NCI-H1417 (cell line): ENCODE data around the gene PITX1.
A peak's percentile ranks its signal among the peaks of the same experiment; 100 is the strongest.
"Not testable (repeated sequence)": the region's sequence is repeated elsewhere in the genome, so short reads cannot be mapped to it uniquely, and the experiment has no call there.

Experiments
- DNase-seq, 3 experiments: peaks; one replicate each; lab custom pipeline; 2025; lab: John Stamatoyannopoulos, UW

Gene PITX1

GRCh38 chr5:135033901-135034235, at the start of gene PITX1:
Gene PITX1, minus strand, starts transcription at chr5:135034228. Its CDS starts 347 bp downstream, at chr5:135033881.
- peak in 2 of 3 experiments; percentile 71 to 75 for DNase-seq

- not testable (repeated sequence) for DNase-seq
Observed at GRCh38 chr5:135083334-135083733, 49.3 kb upstream of the PITX1 start.

GRCh38 chr5:135081240-135081639, 47.2 kb upstream of the PITX1 start:
- no peak for DNase-seq

GRCh38 chr5:135079760-135080159, 45.7 kb upstream of the PITX1 start:
- DNase-seq = no peak

- DNase-seq = no peak
Observed at GRCh38 chr5:135079099-135079681, 45.2 kb upstream of the PITX1 start.

GRCh38 chr5:135076801-135077200, 42.8 kb upstream of the PITX1 start:
- DNase-seq = no peak

- DNase-seq = peak in 2 of 3 experiments; percentile 7 to 39
Observed at GRCh38 chr5:135076051-135076491, 42.0 kb upstream of the PITX1 start.

GRCh38 chr5:135075621-135076020, 41.6 kb upstream of the PITX1 start:
- no peak for DNase-seq

- peak in 1 of 3 experiments; percentile 49 for DNase-seq
Observed at GRCh38 chr5:135073761-135074345, 39.8 kb upstream of the PITX1 start.

- DNase-seq = peak; percentile 30 to 76 (median 54)
Observed at GRCh38 chr5:135072387-135073281, 38.6 kb upstream of the PITX1 start.

- DNase-seq = no peak
Observed at GRCh38 chr5:135071311-135071710, 37.3 kb upstream of the PITX1 start.

- no peak for DNase-seq
Observed at GRCh38 chr5:135069895-135070657, 36.0 kb upstream of the PITX1 start.

GRCh38 chr5:135069016-135069770, 35.2 kb upstream of the PITX1 start:
- peak in 1 of 3 experiments; percentile 24 for DNase-seq

GRCh38 chr5:135067587-135067986, 33.6 kb upstream of the PITX1 start:
- no peak for DNase-seq

- DNase-seq = no peak
Observed at GRCh38 chr5:135066781-135067180, 32.8 kb upstream of the PITX1 start.

GRCh38 chr5:135065306-135066265, 31.6 kb upstream of the PITX1 start:
- DNase-seq = no peak

GRCh38 chr5:135064235-135064570, 30.2 kb upstream of the PITX1 start:
- peak in 1 of 3 experiments; percentile 48 for DNase-seq

- DNase-seq = peak in 2 of 3 experiments; percentile 48 to 78
Observed at GRCh38 chr5:135063511-135064234, 29.6 kb upstream of the PITX1 start.

- DNase-seq = no peak
Observed at GRCh38 chr5:135063056-135063445, 29.0 kb upstream of the PITX1 start.
